ENCODE results near the gene LSM7.

The LSM7 gene

DNA sequence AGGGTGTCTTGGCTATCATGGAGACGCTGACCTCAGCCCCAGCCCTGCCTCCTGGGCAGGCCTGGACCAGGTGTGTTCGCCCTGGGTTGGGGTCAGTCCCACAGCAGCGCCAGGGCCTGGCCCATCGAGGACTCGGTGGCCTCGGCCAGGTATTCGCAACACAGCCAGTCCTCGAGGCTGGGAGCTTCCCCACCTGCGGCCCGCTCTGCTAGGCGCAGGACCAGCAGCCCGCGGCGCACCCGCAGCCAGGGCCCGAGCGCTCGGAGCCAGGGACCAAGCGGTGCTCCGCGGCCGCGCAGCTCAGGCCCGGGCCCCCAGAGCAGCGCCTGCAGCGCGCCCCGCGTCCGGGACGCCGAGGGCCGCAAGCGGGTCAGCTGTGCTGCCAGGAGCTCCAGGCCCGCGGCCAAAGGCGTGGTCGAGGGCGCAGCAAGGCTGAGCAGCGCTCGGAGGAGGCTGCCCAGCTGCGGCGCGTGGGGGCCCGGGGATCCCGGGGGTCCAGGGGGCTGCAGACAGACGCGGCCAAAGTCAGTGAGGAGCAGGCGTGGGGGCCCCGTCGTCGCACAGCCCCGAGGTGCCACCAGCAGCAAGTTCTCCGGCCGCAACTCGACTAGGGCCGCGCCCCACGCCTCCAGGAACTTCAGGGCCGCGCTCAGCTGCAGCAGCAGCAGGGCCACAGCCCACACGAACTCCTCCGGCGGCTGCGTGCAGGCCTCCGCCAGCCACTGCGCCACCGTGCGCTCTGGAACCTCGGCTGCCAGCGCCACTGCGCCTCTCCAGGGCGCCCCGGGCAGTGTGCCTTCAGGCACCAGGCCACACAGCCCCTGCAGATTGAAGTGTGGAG is 52.6 kb downstream of the LSM7 start:
- no peak for DNase-seq

DNA sequence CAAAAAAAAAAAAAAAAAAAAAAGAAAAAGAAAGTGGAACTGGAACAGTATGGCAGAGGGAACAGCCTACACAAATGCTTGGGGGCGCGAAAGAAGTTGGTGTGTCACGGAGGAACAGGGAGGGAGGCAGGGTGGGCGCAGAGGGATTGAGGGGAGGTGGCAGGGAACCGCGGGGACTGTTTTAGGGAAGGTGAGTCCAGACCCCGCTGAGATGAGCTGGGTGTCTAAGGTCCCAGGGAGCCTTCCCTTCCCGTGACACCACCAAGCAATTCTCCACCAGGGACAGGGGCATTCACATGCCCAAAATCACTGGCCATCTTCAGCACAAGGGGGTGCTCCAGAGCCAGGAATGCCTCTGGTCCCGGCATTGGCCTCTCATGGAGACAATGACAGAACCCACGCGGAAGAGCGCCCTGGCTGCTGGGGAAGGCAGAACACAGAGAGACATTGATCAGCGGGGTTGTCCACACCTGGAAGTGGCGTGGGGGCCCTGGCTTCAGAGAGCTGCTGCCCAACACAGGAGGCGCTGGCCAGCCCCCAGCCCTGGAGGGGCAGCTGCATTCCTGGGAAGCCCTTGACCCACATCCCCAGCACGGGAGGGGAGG is 53.4 kb downstream of the LSM7 start:
- peak; percentile 27 for DNase-seq

DNA sequence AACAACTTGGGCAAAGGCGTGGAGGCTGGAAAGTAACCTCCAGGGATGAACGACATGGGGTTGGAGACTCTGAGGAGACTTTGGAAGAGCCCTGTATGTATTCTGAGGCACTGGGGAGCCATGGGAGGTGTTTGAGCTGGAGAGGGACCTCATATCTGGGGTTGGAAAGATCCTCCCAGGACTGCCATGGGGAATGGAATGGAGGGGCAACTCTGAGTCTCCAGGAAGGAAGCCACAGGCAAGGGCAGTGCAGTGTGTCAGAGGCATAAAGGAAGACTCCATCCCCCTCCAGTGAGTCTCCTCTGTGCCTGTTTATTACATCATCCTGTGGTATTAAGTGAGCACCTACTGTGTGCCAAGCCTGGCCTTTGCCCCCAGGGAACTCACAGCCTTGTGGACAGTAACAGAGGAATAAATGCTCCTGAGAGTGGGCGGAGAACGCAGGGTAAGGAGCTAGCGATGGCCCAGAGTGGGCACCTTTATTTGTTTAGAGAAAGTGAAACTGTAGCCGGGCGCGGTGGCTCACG is 54.1 kb downstream of the LSM7 start:
- no peak for DNase-seq

DNA sequence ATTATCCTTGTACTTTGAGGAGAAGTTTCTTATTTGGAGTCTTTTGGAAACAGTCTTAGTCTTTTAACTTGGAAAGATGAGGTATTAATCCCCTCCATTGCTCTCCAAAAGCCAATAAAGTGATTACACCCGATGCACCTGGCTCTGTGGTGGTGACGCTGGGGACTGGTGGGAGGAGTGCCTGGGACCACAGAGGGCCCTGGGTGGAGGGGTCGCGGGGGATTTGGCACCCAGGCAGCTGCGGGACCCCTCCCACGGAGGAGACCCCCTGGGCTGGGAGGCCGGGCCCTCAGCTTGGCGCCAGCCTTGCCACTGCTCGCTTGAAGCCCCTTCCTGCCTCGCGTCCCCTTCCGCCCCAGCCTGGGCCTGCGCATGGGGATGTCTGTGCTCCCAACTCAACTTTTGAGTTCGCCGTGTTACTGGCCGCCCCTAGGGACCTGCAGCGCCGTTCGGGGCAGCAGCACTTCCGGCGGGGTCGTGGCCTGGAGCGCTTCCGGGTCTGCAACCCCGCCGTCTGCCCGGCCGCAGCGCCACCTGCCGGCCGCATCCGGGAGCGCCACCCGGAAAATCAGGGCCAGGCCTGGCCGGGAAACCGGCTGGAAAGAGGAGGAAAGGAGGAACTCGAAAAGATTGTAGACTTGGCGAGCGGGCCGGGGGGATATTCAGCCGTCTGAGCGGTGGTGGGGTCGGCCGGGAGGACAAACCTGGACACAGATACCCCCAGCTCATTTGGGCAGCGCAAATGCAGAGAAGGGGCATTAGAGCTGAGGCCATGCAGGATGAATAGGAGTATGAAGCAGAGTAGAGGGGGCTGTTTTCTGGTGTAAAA is 54.8 kb downstream of the LSM7 start:
- DNase-seq: peak; percentile 20

Measured in NCI-H146 (cell line).